CD4-positive, alpha-beta memory T cell (primary cell): Measurements from ENCODE around the gene ZNF75A. TPM values are rescaled to one million over a fixed set of nuclear protein-coding genes. Genes with fewer than 3 reads are reported as not detected.

ENCODE experiments used
- CTCF ChIA-PET: fragments of 350-600 bp; sonication (Branson Sonifier 250); formaldehyde crosslinking; loops from one replicate; lab custom pipeline; 2021; ENCODE audit warnings: inconsistent platforms; ENCODE audit not compliant: partially characterized antibody; lab: Charles Lee
- POLR2A ChIA-PET: fragments of 350-600 bp; sonication (Branson Sonifier 250); formaldehyde crosslinking; loops from one replicate; lab custom pipeline; 2021; ENCODE audit not compliant: partially characterized antibody; lab: Charles Lee
- DNase-seq, 5 donors: peaks; one replicate each; pipeline versions ENCODE4 v3.0.0 to v3.0.0-alpha.2; 2020 to 2022; ENCODE audit warnings: mixed read lengths in 1 of 5
- H3K27ac ChIP-seq: one replicate; pipeline ENCODE4 v1.7.0; 2013; ENCODE audit warnings: low read depth, low read length
- H3K27me3 ChIP-seq: 2 replicates; pipeline ENCODE4 v1.7.0; 2013; ENCODE audit warnings: mild to moderate bottlenecking, low read length, moderate library complexity; ENCODE audit not compliant: insufficient read depth
- H3K36me3 ChIP-seq: 2 replicates; pipeline ENCODE4 v1.7.0; 2013; ENCODE audit warnings: mild to moderate bottlenecking, low read length, moderate library complexity; ENCODE audit not compliant: insufficient read depth
- H3K4me1 ChIP-seq: 2 replicates; pipeline ENCODE4 v1.7.0; 2013; ENCODE audit warnings: mild to moderate bottlenecking, low read length, moderate library complexity; ENCODE audit not compliant: insufficient read depth
- H3K4me3 ChIP-seq, 2 donors: one replicate each; pipeline ENCODE4 v1.7.0; 2013; ENCODE audit warnings: low read length in 2 of 2, mild to moderate bottlenecking in 1 of 2
- H3K9me3 ChIP-seq, 2 donors: one replicate each; pipeline ENCODE4 v1.7.0; 2013; ENCODE audit warnings: low read length in 2 of 2, control low read depth in 1 of 2; ENCODE audit not compliant: control insufficient read depth in 1 of 2
- H3K27ac Mint-ChIP-seq, 7 donors: one replicate each; pipeline ENCODE4 v1.8.0; 2020 to 2021; ENCODE audit warnings: mixed read lengths in 7 of 7, mild to moderate bottlenecking in 6 of 7, inconsistent platforms in 3 of 7, moderate library complexity in 3 of 7
- H3K27me3 Mint-ChIP-seq, 2 donors: one replicate each; pipeline ENCODE4 v1.8.0; 2020 to 2021; ENCODE audit warnings: mixed read lengths in 2 of 2
- H3K36me3 Mint-ChIP-seq, 2 donors: one replicate each; pipeline ENCODE4 v1.8.0; 2020 to 2021; ENCODE audit warnings: mixed read lengths in 2 of 2, inconsistent platforms in 1 of 2, mild to moderate bottlenecking in 1 of 2
- H3K4me1 Mint-ChIP-seq, 4 donors: one replicate each; pipeline ENCODE4 v1.8.0; 2020 to 2021; ENCODE audit warnings: mixed read lengths in 4 of 4, mild to moderate bottlenecking in 1 of 4
- H3K4me3 Mint-ChIP-seq, 8 donors: one replicate each; pipeline ENCODE4 v1.8.0; 2020 to 2021; ENCODE audit warnings: mixed read lengths in 8 of 8, mild to moderate bottlenecking in 7 of 8, moderate library complexity in 6 of 8, inconsistent platforms in 3 of 8
- H3K9me3 Mint-ChIP-seq, 8 donors: one replicate each; pipeline ENCODE4 v1.8.0; 2020 to 2021; ENCODE audit warnings: mixed read lengths in 8 of 8, mild to moderate bottlenecking in 5 of 8, inconsistent platforms in 3 of 8, moderate library complexity in 1 of 8
- intact Hi-C: fragments of 100-400 bp; cut with micrococcal nuclease; formaldehyde crosslinking; loops from one replicate; pipeline ENCODE4 v1.15.1; 2023
- polyA plus RNA-seq, 2 donors: library from polyadenylated mRNA; unstranded; fragments of 300-500 nt; fragmentation: Illumina TruSeq; gene quantifications; one replicate each; pipeline ENCODE4 v1.2.3, GENCODE V29; 2021
- total RNA-seq, 2 experiments: library from RNA; stranded (reverse); gene quantifications; one replicate each; pipeline ENCODE4 v1.2.3, GENCODE V29; 2021

ZNF75A gene
- total and polyA plus RNA-seq, 4 experiments from 2014 or later, result 10.8 to 88.1 (median 53.6) TPM

GRCh38 chr16:3358871-3359270 lies 53.6 kb downstream of the ZNF75A start:
- Histone ChIP-seq H3K27ac (no peak overlapping the region), H3K9me3 (no peaks in the 10 kb centered on the region), H3K27me3 (no peaks in the 10 kb centered on the region), H3K4me3 (no peak overlapping the region), H3K4me1 (no peaks in the 10 kb centered on the region), H3K36me3 (no peaks in the 10 kb centered on the region)
- ChIA-PET CTCF (no interaction called here), POLR2A (no interaction called here)
- Mint-ChIP-seq H3K9me3 (peaks cover 5 to 40% (median 35%) of the 10 kb centered on the region in 8 donors), H3K36me3 (peaks cover 6 to 16% of the 10 kb centered on the region in 2 donors), H3K27me3 (peaks cover 13 to 23% of the 10 kb centered on the region in 2 donors), H3K4me1 (peaks cover 0 to 10% (median 2%) of the 10 kb centered on the region in 4 donors), H3K27ac (no peak overlapping the region), H3K4me3 (no peak overlapping the region)
- DNase-seq, result no peak
- intact Hi-C loops, result no loop called here

- intact Hi-C loops, result no loop called here
- H3K9me3 Mint-ChIP-seq, result peaks cover 7 to 51% (median 44%) of the 10 kb centered on the region in 8 donors
- Histone ChIP-seq H3K4me1 (peaks cover 5% of the 10 kb centered on the region), H3K4me3 (no peak overlapping the region), H3K27me3 (no peaks in the 10 kb centered on the region), H3K36me3 (no peaks in the 10 kb centered on the region), H3K9me3 (no peaks in the 10 kb centered on the region), H3K27ac (no peak overlapping the region)
- H3K27ac Mint-ChIP-seq, result peak overlapping the region in 1 of 7 donors; percentile 1
- no peak for DNase-seq
- ChIA-PET CTCF (no interaction called here), POLR2A (no interaction called here)
- H3K4me3 Mint-ChIP-seq, result peak overlapping the region in 1 of 8 donors; percentile 49
- H3K4me1 Mint-ChIP-seq, result peaks cover 3 to 20% (median 7%) of the 10 kb centered on the region in 4 donors
- H3K36me3 Mint-ChIP-seq, result peaks cover 11 to 12% of the 10 kb centered on the region in 2 donors
- peaks cover 13 to 25% of the 10 kb centered on the region in 2 donors for H3K27me3 Mint-ChIP-seq
Observed at GRCh38 chr16:3362931-3363330, 57.6 kb downstream of the ZNF75A start.

GRCh38 chr16:3363793-3364192 lies 58.5 kb downstream of the ZNF75A start:
- H3K4me1 ChIP-seq, result peaks cover 5% of the 10 kb centered on the region
- H3K4me3 Mint-ChIP-seq, result peak overlapping the region in 3 of 8 donors; percentile 21 to 61 (median 26)
- intact Hi-C loops, result no loop called here

GRCh38 chr16:3364774-3365427 lies 59.6 kb downstream of the ZNF75A start:
- Mint-ChIP-seq H3K27me3 (peaks cover 11 to 19% of the 10 kb centered on the region in 2 donors), H3K27ac (peak overlapping the region; percentile 71 to 95 (median 90)), H3K36me3 (peaks cover 12% of the 10 kb centered on the region in 2 donors), H3K4me1 (peaks cover 3 to 20% (median 7%) of the 10 kb centered on the region in 4 donors), H3K9me3 (peaks cover 5 to 48% (median 38%) of the 10 kb centered on the region in 8 donors), H3K4me3 (peak overlapping the region; percentile 78 to 88 (median 84))
- ChIA-PET CTCF (no interaction called here), POLR2A (interaction anchor here (0.9 to 2.0 kb wide), 7 partner anchors 36 to 135 kb away, joined by 3 to 19 read pairs (median 6); partner anchors contain the start of genes NAA60, TIGD7, ZNF174 and ZNF200)
- Histone ChIP-seq H3K4me3 (peak overlapping the region in 1 of 2 donors; percentile 46), H3K4me1 (peaks cover 5% of the 10 kb centered on the region), H3K27ac (peak overlapping the region; percentile 59), H3K27me3 (no peaks in the 10 kb centered on the region), H3K9me3 (no peaks in the 10 kb centered on the region), H3K36me3 (no peaks in the 10 kb centered on the region)
- intact Hi-C loops, result no loop called here
- DNase-seq, result peak; percentile 81 to 90 (median 88)

More at GRCh38 chr16:3363793-3364192, 58.5 kb downstream of the ZNF75A start:
- H3K4me1 Mint-ChIP-seq, result peaks cover 3 to 20% (median 7%) of the 10 kb centered on the region in 4 donors
- CTCF ChIA-PET, result no interaction called here
- H3K27me3 Mint-ChIP-seq, result peaks cover 13 to 23% of the 10 kb centered on the region in 2 donors
- H3K36me3 Mint-ChIP-seq, result peaks cover 11 to 12% of the 10 kb centered on the region in 2 donors
- Histone ChIP-seq H3K27me3 (no peaks in the 10 kb centered on the region), H3K27ac (no peak overlapping the region), H3K4me3 (no peak overlapping the region), H3K9me3 (no peaks in the 10 kb centered on the region), H3K36me3 (no peaks in the 10 kb centered on the region)
- no peak for DNase-seq
- H3K9me3 Mint-ChIP-seq, result peaks cover 7 to 51% (median 44%) of the 10 kb centered on the region in 8 donors
- POLR2A ChIA-PET, result no interaction called here
- no peak overlapping the region for H3K27ac Mint-ChIP-seq

Other genes with a start within 250 kb of the ZNF75A start
- 100 to 1,000 TPM; 752 to 810 TPM for gene IL32, start 239.9 kb upstream of the ZNF75A start, total RNA-seq
- gene IL32, start 239.9 kb upstream of the ZNF75A start, polyA plus RNA-seq, result 1,000 to 10,000 TPM; 3,111 to 3,174 TPM
- under 1 TPM in 1 of 2 experiments, not detected in 1; 0.15 TPM for gene ZSCAN10, start 206.2 kb upstream of the ZNF75A start, total RNA-seq
- gene ZSCAN10, start 206.2 kb upstream of the ZNF75A start, polyA plus RNA-seq, result not detected
- gene ZNF205, start 192.9 kb upstream of the ZNF75A start, total RNA-seq, result not detected
- gene ZNF205, start 192.9 kb upstream of the ZNF75A start, polyA plus RNA-seq, result under 1 TPM in 1 of 2 donors, not detected in 1; 0.20 TPM
- gene ZNF213, start 170.5 kb upstream of the ZNF75A start, total RNA-seq, result 10 to 100 TPM; 14.1 to 14.5 TPM
- gene ZNF213, start 170.5 kb upstream of the ZNF75A start, polyA plus RNA-seq, result 1 to 10 TPM in 1 of 2 donors, under 1 TPM in 1; 0.67 to 3.2 TPM
- gene OR1F1, start 117.3 kb upstream of the ZNF75A start, total RNA-seq, result under 1 TPM; 0.49 to 0.97 TPM
- not detected for gene OR1F1, start 117.3 kb upstream of the ZNF75A start, polyA plus RNA-seq
- 10 to 100 TPM; 27.7 to 29.2 TPM for gene ZNF200, start 70.3 kb upstream of the ZNF75A start, total RNA-seq
- gene ZNF200, start 70.3 kb upstream of the ZNF75A start, polyA plus RNA-seq, result 10 to 100 TPM in 1 of 2 donors, 1 to 10 TPM in 1; 6.7 to 11.6 TPM
- gene MEFV, start 48.9 kb upstream of the ZNF75A start, total RNA-seq, result under 1 TPM; 0.35 to 0.42 TPM
- under 1 TPM in 1 of 2 donors, not detected in 1; 0.05 TPM for gene MEFV, start 48.9 kb upstream of the ZNF75A start, polyA plus RNA-seq
- 10 to 100 TPM; 44.0 to 45.1 TPM for gene ZNF263, start 22.0 kb upstream of the ZNF75A start, total RNA-seq
- 10 to 100 TPM; 29.3 to 37.8 TPM for gene ZNF263, start 22.0 kb upstream of the ZNF75A start, polyA plus RNA-seq
- 10 to 100 TPM; 14.2 to 19.0 TPM for gene TIGD7, start 67 bp upstream of the ZNF75A start, total RNA-seq
- gene TIGD7, start 67 bp upstream of the ZNF75A start, polyA plus RNA-seq, result 1 to 10 TPM; 3.2 to 3.4 TPM
- not detected for gene OR2C1, start 50.4 kb downstream of the ZNF75A start, total RNA-seq
- under 1 TPM; 0.13 to 0.54 TPM for gene OR2C1, start 50.4 kb downstream of the ZNF75A start, polyA plus RNA-seq
- 10 to 100 TPM; 26.8 to 28.8 TPM for gene ZSCAN32, start 95.5 kb downstream of the ZNF75A start, total RNA-seq
- 10 to 100 TPM in 1 of 2 donors, 1 to 10 TPM in 1; 9.8 to 11.9 TPM for gene ZSCAN32, start 95.5 kb downstream of the ZNF75A start, polyA plus RNA-seq
- 10 to 100 TPM; 17.9 to 18.0 TPM for gene ZNF174, start 95.7 kb downstream of the ZNF75A start, total RNA-seq
- 10 to 100 TPM in 1 of 2 donors, 1 to 10 TPM in 1; 9.5 to 19.0 TPM for gene ZNF174, start 95.7 kb downstream of the ZNF75A start, polyA plus RNA-seq
- gene ZNF597, start 138.0 kb downstream of the ZNF75A start, total RNA-seq, result 1 to 10 TPM; 5.3 TPM
- 1 to 10 TPM; 1.0 to 1.9 TPM for gene ZNF597, start 138.0 kb downstream of the ZNF75A start, polyA plus RNA-seq
- gene NAA60, start 138.2 kb downstream of the ZNF75A start, total RNA-seq, result 10 to 100 TPM; 58.1 to 62.9 TPM
- 10 to 100 TPM; 28.2 to 59.6 TPM for gene NAA60, start 138.2 kb downstream of the ZNF75A start, polyA plus RNA-seq
- not detected for gene C16orf90, start 190.0 kb downstream of the ZNF75A start, total RNA-seq
- gene C16orf90, start 190.0 kb downstream of the ZNF75A start, polyA plus RNA-seq, result not detected
- 10 to 100 TPM; 24.6 to 25.4 TPM for gene CLUAP1, start 195.5 kb downstream of the ZNF75A start, total RNA-seq
- 10 to 100 TPM; 26.4 to 41.5 TPM for gene CLUAP1, start 195.5 kb downstream of the ZNF75A start, polyA plus RNA-seq